DMS 273 (cell line): Measurements from ENCODE around the gene WARS2.
"Not testable (repeated sequence)": the region's sequence is repeated elsewhere in the genome, so short reads cannot be mapped to it uniquely, and the experiment has no call there.

Experiments
- DNase-seq: peaks from one replicate; lab custom pipeline; 2025; ENCODE audit not compliant: unreplicated experiment; lab: John Stamatoyannopoulos, UW

Gene WARS2

DNA sequence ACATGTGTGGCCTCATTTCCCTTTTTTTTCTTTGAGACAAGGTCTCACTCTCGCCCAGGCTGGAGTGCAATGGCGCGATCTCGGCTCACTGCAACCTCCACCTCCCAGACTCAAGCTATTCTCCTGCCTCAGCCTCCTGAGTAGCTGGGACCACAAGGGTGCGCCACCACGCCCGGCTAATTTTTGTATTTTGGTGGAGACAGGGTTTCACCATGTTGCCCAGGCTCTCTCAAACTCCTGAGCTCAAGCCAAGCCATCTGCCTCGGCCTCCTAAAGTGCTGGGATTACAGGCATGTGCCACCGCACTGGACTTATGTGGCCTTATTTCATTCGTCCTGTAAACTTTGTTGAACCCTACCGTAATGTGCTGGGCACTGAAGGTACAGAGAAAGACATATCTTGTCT, 569 bp upstream of the WARS2 start:
- peak; percentile 86 for DNase-seq

DNA sequence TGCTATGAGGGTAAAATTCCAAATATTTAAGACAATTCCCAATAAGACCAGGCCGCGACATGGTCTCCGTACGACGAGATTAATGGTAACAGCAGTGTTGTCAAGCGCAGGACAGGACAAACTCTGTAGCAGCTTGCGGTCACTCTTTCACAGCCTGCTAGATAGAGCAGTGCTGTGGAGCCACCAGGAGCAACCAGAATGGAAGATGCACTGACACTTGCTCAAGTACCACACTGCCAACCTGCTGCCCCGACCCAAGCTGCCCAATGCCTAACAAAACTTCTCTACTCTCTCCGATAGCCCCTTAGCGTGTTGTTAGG, 636 bp downstream of the WARS2 start:
- DNase-seq: peak; percentile 88

DNA sequence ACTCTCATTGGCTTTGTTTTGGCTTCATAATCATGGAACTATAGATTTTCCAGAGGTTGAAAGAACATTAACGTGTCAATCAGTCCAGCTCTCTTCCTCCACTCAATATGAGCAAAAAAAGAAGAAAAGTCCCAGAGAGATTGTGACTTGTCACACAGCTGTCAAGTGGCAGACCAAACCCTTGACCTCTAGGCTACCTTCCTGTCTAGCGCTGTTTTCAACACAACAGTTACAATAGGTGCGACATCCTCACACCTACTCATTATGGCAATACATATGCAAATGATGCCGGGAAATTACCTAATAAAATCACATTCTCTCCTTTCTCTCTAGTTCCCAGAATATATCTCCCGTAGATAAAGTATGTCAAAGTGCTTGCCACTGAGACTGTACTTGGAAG, 1.1 kb downstream of the WARS2 start:
- DNase-seq: no peak

DNA sequence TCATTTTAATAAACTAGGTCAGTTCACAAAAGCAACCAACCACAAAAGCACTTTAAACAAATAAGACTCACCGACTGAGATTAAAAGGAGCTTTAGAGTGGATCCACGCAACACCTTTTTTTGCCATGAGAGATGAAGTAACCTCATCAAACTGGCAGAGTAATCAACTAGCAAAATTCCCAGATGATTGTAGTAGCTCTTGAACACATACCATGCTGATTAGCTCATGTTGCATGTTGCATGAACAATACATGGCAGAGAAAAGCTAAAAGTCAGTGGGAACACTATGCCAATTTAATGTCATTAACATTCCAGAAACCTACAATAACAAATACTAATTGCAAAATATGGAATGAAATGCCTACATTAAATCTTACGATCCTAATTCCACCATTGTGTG, 4.1 kb downstream of the WARS2 start:
- no peak for DNase-seq

DNA sequence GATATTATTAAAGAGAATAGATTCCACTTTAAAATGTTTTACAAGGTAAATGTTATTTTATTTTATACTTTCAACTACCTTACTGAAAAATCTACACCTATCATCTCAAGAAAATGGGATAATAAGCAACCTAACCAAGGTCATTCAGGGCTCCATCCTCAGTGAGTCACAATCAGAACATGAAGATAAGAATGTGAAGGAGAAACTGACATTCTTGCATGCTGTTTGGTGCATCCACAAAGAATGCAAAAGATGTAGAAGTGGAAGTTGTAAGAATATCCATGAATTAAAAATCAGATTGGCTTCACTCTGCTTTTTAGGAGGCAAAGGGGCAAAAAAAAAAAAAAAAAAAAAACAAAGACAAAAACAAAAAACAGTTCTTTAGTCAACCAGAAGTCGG, 6.5 kb downstream of the WARS2 start:
- DNase-seq: no peak

DNA sequence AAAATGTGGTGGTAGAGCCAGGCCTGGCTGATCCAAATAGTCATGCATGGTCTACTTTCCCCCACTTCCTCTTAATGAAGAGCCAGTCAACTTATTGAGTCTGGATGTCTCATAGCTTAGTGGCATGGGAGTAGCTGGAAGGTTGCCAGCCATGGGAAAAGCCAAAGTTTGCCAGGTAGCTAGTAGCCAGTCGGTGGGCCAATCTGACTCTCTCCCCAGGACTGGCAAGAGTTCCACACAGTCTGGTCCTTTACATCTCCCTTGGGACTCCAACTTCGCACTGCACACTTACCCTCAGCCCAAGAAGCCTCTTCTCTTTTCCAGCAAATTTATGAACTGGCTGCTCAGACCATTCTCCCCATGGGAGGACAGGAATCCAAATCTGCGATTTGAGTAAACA, 8.3 kb downstream of the WARS2 start:
- peak; percentile 65 for DNase-seq

DNA sequence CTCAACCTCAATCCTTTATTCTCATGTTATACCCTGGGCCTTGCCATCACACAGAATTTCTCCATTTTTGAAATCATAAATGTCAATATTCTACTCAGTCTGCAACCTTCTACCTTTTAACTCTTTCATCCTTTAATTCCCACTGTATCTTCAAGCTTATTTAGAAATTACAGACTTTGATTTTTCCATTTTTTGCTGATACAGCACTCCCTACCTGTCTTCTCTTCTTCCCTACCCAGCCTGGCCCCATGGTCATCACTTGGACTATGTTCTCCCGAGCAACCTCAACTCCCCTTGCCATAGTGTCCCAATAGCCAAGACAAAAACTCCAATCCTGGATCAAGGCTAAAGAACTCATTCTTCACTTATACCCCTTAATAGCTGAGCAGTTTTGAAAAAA, 14.6 kb downstream of the WARS2 start:
- DNase-seq: no peak

DNA sequence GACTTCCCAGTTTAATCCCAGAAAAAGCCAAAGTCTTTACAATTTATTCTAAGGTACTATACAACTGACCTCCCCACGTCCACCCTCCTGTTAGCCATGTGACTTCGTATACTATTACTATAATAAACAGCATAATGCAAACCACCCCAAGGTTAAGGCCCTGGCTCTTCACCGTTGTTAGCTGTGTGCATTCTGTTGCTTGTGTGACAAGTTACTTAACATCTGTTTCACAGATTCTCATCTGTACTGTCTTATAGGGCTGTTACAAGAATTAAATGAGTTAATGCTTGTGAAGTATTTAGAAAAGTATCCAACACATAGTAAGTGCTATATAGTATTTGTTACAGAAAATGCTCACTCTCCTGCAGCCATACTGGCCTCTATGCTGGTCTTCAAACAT, 15.7 kb downstream of the WARS2 start:
- DNase-seq: no peak

DNA sequence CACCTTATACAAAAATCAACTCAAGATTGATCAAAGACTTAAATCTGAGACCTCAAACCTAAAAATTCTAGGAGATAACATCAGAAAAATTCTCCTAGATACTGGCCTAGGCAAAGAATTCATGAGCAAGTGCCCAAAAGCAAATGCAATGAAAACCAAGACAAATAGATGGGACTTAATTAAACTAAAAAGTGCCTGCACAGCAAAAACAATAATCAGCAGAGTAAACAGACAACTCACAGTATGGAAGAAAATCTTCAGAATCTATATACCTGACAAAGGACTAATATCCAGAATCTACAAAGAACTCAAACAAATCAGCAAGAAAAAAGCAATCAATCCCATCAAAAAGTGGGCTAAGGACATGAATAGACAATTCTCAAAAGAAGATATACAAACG, 18.6 kb downstream of the WARS2 start:
- not testable (repeated sequence) for DNase-seq

DNA sequence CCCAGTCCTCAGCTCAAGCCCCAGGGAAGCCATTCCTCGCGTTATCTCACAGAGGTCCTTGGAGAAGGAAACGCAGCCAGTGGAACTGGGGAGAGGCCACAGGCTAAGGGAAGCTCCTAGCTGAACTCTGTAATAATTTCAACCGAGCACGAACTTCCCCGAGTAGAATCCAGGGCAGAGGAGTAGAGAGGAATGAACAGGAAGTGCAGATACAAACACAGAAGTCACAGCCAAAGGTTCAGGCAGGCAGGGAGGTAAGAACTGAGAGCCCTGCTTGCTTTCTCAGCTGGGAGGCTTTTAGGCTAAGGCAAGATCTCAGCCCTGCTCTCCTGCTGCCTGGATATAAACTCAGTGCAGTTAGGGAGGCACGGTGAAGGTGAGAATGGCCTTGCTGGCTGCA, 23.7 kb downstream of the WARS2 start:
- DNase-seq: peak; percentile 60

DNA sequence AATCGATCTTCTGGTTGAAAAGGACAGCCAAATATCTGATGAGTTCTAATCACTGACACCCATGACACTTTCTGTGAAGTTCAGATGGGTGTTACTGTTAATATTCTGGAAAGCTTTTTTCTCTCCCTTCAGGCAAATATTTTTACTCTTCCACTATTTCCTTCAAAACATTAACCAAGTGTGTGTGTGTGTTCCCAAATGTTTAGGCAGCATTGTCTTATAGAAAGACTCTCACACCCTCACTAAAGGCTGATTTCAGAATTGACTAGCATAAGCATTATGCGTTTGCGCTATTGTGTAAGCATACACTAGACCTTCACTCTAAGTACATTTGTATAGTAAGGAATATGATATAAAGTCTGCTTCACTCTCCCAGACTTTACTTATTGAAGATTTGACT, 24.7 kb downstream of the WARS2 start:
- DNase-seq: peak; percentile 56

DNA sequence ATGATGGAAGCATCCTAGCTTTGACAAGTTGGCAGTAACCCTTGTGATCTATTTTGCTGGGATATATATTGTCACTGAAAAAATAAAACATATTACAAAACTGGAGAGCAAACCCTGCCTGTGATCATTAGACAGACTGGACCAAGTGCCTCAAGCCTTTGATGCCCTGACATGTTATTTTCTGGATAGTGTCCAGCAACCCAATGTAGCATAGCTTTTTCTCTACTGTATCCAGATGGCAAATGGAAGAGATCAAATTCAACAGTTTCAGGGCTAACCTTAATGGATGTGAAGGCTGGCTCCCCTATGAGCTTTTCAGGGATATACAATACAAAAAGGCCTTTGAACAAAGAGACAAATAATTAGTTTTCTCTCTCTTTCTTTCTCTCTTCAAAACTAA, 25.1 kb downstream of the WARS2 start:
- DNase-seq: peak; percentile 96

DNA sequence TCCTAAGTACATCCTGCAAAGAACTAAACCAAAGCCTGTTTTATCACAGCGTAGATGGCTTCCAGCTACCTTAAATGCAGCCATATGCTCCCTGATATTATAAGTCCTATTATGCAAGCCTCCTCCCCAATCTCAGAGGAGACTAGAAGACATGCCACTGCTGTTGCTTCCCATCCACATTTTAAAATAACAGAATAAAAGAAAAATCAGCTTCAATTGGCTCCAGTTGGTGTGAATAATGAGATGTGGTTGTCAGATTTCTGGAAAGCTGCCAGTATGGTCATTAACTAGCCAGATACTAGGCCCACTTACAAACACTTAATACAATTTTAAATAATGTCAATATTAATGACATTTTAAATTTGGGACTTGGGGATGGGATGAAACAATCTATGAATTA, 25.7 kb downstream of the WARS2 start:
- peak; percentile 88 for DNase-seq

DNA sequence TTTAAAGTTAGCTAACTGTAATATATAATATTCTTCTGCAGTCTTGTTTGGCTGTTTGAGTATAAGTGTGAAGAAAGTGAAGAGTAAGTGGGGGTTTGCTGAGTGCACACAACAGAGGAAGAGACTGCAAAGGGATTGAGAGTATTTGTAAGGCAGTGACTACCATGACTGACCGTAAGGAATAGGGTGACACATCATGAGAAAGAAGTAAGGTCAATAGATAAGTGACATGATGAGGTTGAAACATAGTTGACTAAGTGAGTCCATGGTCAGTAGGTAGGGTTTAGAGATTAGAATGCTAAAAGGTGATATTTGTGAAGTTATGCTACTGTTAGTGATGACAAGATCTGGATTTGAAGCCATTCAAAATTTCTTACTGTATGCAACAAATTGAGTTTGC, 27.7 kb downstream of the WARS2 start:
- DNase-seq: no peak

DNA sequence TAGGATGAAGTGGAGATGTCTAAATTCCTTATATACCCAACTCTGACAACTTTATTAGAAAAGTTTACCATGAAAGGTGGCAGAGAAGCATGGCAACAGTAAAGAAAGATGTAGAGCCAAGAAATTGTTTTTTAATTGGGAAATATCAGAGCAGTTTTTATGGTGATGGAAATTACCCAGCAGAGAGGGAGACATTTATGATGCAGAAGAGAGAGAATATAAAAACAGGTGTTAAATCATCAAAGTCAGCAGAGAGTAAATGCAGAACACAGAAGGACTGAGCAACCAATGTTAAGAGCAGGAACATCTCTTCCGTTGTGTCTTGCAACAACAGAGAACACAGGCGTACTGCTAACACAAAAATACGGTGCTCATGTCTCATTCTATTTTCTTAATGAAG, 28.2 kb downstream of the WARS2 start:
- no peak for DNase-seq

DNA sequence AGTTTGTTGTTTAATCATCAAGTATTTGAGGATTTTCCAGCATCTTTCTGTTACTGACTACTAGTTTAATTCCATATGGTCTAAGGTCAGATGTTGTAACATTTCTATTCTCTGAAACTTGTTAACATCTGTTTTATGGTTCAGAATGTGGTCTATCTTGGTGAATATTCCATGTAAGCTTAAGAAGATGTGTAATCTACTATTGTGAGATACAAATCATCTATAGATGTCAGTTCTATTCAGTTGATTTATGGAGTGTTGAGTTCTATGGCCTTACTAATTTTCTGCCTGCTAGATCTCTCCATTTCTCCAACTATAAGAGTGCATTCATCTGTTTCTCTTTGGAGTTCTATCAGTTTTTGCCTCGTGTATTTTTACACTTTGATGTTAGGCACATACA, 31.5 kb downstream of the WARS2 start:
- DNase-seq: no peak

DNA sequence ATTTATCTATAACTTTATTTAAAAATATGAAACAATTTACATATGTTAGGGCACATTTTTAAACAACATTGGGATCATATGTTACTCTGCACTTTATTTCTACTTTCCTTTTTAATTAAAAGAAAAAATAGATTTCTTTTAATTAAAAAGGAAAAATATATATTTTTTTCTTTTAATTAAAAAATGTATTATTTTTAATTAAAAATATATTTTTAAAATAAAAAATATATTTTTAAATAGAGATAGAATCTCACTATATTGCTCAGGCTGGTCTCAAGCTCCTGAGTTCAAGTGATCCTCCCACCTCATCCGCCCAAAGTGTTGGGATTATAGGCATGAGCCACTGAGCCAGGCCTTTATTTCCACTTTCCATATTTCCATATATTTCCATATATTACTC, 36.7 kb downstream of the WARS2 start:
- no peak for DNase-seq

DNA sequence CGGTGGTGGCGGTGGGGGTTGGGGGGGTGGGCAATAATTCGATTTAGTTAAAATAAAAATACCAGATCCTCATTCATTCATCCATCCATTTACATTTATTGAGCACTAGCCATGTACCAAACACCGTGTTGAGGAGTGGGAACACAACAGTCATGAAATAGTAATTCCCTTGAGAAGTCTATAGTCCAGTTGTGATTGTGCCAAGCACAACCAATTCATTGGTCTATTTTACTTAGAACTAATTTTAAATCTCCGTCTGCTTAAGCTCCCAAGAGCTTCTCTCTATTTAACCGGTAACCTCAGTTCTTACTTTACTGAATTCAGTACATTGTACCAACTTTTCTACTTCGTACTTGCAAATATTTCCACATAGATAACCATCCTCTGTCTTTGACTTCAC, 38.4 kb downstream of the WARS2 start:
- no peak for DNase-seq

DNA sequence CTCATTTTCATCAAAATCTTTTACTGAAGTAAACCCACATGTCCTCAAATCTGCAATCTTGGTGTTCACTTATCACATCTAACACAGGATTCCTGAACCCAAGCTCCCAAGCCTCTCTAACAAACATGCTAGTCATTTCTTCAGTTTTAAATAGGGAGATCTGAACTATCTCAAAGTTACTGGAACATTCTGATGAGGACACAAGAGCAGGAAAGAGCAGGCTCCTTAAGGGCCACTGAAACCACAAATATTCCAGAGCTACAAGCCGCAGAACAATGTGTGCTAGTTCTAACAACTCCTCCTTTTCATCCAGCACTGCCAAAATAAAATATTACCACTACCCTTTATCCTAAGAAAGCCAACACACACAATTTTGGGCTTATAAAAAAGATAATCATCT, 38.9 kb downstream of the WARS2 start:
- no peak for DNase-seq

DNA sequence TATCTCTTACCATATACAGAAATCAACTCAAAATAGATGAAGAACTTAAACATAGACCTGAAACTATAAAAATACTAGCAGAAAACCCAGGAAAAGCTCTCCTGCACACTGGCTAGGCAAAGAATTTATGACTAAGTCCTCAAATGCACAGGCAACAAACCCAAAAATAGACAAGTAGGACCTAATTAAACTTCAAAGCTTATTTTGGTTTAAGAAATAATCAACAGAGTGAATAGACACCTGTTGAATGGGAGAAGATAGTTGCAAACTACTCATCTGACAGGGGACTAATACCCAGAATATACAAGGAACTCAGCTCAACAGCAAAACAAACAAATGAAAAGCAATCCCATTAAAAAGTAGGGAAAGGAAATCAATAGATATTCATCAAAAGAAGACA, 40.7 kb downstream of the WARS2 start:
- no peak for DNase-seq

DNA sequence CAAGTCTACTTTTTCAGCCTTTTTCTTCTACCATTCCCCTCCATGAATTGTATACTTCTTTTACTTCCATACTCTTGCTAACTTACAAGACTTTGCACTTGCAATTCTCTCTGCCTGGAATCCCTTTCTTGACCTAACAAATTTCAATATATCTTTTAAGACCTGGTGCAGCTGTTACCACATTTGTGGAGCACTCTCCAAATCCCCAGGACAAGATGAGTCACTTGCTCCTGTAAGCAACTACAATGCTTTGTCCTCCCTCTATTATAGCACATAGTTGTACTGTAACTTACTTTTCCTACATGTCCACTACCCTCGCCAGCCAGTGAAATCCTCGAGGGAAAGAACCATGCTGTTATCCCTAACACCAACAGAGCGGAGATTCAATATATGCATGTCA, 43.1 kb downstream of the WARS2 start:
- DNase-seq: no peak

DNA sequence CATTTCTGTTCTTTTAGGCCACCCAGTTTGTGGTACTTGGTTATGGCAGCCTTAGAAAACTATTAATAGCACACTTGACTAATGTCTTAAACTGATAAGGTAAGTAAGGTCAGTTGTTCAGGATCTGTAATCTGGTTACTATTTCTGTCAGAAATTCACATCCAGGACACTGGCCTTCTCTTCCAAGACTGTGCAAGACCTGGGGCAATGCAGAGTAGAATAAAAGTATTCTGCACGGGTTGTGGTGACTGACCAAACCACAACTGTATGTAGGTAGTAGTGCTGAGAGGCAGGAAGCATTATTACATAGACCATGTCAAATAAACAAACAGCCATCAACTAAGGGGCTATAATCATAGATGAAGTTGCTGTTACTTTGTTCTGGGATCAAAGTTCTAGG, 46.7 kb downstream of the WARS2 start:
- no peak for DNase-seq

DNA sequence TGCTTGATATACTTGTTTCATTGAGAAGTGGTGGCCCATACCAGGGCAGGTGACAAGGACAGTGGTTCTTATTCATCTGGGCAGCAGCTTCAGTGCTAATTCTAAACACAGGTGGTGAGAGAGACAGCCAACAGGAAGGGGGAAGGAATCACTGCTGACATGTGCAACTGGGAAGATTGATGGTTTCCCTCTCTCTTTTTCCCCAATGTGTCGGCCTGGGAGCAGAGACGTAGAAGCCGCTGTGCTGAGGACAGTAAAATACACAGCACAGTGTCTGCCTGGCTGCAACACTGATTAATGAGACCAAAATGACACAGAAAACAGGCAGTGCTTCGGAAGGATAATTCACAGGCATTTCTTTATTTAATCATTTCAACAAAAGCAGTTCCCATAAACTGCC, 48.8 kb downstream of the WARS2 start:
- DNase-seq: no peak

DNA sequence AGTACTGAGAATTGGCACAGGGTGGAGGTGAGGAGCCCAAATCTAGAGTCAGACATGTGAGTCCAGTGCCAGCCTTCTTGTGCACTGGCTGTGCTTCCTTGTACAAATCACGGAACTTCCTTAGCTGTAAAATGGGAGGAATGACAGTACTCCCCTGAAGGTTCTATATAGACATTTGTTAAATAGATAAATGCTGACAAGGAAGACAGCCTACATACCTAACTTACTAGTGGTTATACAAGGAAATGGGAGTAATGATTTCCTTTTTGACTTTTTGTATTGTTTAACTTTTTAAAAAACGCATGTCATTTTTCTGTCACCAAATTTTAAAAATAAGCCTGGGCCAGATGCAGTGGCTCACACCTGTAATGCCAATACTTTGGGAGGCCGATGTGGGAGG, 50.2 kb downstream of the WARS2 start:
- DNase-seq: no peak
